Bronchial epithelial cell (primary cell): Measurements from ENCODE around the gene PSMD3. TPM values are rescaled to one million over a fixed set of nuclear protein-coding genes. Genes with fewer than 3 reads are reported as not detected.
A peak's percentile ranks its signal among the peaks of the same experiment; 100 is the strongest.

ENCODE experiments used
- DNase-seq: peaks from one replicate; pipeline ENCODE4 v3.0.0-alpha.2; 2010; ENCODE audit warnings: low read depth
- FAIRE-seq: peaks from 2 replicates; lab custom pipeline; 2011; peaks lifted over from hg19 to GRCh38; lab: Jason Lieb, UNC
- H3K27me3 ChIP-seq: 2 replicates; pipeline ENCODE4 v1.5.1; 2011; ENCODE audit warnings: low read length; ENCODE audit not compliant: control insufficient read depth, insufficient read depth
- H3K36me3 ChIP-seq: 2 replicates; pipeline ENCODE4 v1.5.1; 2011; ENCODE audit warnings: low read length; ENCODE audit not compliant: control insufficient read depth, insufficient read depth
- H3K4me3 ChIP-seq: 2 replicates; pipeline ENCODE4 v1.5.1; 2011; ENCODE audit warnings: mild to moderate bottlenecking, low read depth, low read length, control low read depth
- CTCF ChIP-seq: IDR thresholded peaks from 2 replicates; pipeline ENCODE4 v1.5.1; 2011; ENCODE audit warnings: mild to moderate bottlenecking, moderate library complexity, low read length, control low read depth, inconsistent platforms; ENCODE audit not compliant: insufficient read depth, severe bottlenecking
- total RNA-seq: library from RNA; depleted of rRNA; stranded (reverse); fragments of >200 nt; gene quantifications from 2 replicates; pipeline ENCODE4 v1.2.1, GENCODE V29; 2014

The PSMD3 gene
- total RNA-seq, 1 donor from 2014 or later: 79.8 TPM

GRCh38 chr17:40026816-40027613 lies 46.4 kb downstream of the PSMD3 start:
- Histone ChIP-seq H3K4me3 (no peak overlapping the region), H3K36me3 (peaks cover 15% of the 10 kb centered on the region), H3K27me3 (no peaks in the 10 kb centered on the region)
- FAIRE-seq (no peak), DNase-seq (peak; percentile 72)
- peak; percentile 92 for TF ChIP-seq CTCF

- H3K27me3 ChIP-seq: no peaks in the 10 kb centered on the region
- FAIRE-seq: no peak
These were observed 47.0 kb downstream of the PSMD3 start for GRCh38 chr17:40027614-40028012.

GRCh38 chr17:40028595-40028994 lies 48.0 kb downstream of the PSMD3 start:
- TF ChIP-seq CTCF: no peak
- Histone ChIP-seq H3K4me3 (no peak overlapping the region), H3K27me3 (no peaks in the 10 kb centered on the region), H3K36me3 (peaks cover 21% of the 10 kb centered on the region)
- DNase-seq (no peak), FAIRE-seq (no peak)

More at GRCh38 chr17:40027614-40028012, 47.0 kb downstream of the PSMD3 start:
- Histone ChIP-seq H3K36me3 (peaks cover 15% of the 10 kb centered on the region), H3K4me3 (no peak overlapping the region)
- DNase-seq: no peak
- no peak for TF ChIP-seq CTCF

GRCh38 chr17:40031706-40032105 lies 51.1 kb downstream of the PSMD3 start:
- Histone ChIP-seq H3K4me3 (no peak overlapping the region), H3K27me3 (no peaks in the 10 kb centered on the region), H3K36me3 (peaks cover 33% of the 10 kb centered on the region)
- DNase-seq (no peak), FAIRE-seq (peak; percentile 36)
- no peak for TF ChIP-seq CTCF

- TF ChIP-seq CTCF: no peak
These were observed 52.0 kb downstream of the PSMD3 start for GRCh38 chr17:40032322-40033320.

More at GRCh38 chr17:40032322-40033320, 52.0 kb downstream of the PSMD3 start:
- no peaks in the 10 kb centered on the region for H3K27me3 ChIP-seq
- peaks cover 33% of the 10 kb centered on the region for H3K36me3 ChIP-seq
- DNase-seq: no peak
- no peak overlapping the region for H3K4me3 ChIP-seq
- FAIRE-seq: no peak
